Common myeloid progenitor, CD34-positive (primary cell): Measurements from ENCODE around the gene CAMK2A.

Experiments
- CTCF ChIA-PET: fragments of 350-600 bp; sonication (Branson Sonifier 250); formaldehyde crosslinking; loops from one replicate; lab custom pipeline; 2021; ENCODE audit warnings: antibody characterized with exemption; lab: Charles Lee
- POLR2A ChIA-PET: fragments of 350-600 bp; sonication (Branson Sonifier 250); formaldehyde crosslinking; loops from one replicate; lab custom pipeline; 2021; ENCODE audit warnings: antibody characterized with exemption; lab: Charles Lee
- DNase-seq, 3 donors: peaks; one replicate each; pipeline versions ENCODE4 v3.0.0 to v3.0.0-alpha.2; 2013
- H3K27ac ChIP-seq, 2 experiments: 1 replicate in 1 of 2; 2 replicates in 1 of 2; pipeline ENCODE4 v1.7.0; 2013; ENCODE audit warnings: inconsistent platforms in 2 of 2, low read length in 2 of 2, mild to moderate bottlenecking in 2 of 2, low read depth in 1 of 2, moderate library complexity in 1 of 2; ENCODE audit not compliant: severe bottlenecking in 2 of 2, insufficient read depth in 1 of 2, poor library complexity in 1 of 2
- H3K27me3 ChIP-seq, 5 experiments: replicated peaks in 2 of 5; 1 replicate in 3 of 5; 2 replicates in 2 of 5; pipeline versions ENCODE4 v1.6.1 to v1.7.0; 2013; ENCODE audit warnings: low read length in 4 of 5, mild to moderate bottlenecking in 2 of 5, moderate library complexity in 2 of 5, inconsistent platforms in 1 of 5; ENCODE audit not compliant: insufficient read depth in 5 of 5, control insufficient read depth in 4 of 5
- H3K36me3 ChIP-seq, 4 experiments: 1 replicate in 2 of 4; 2 replicates in 2 of 4; pipeline versions ENCODE4 v1.6.1 to v1.7.0; 2013; ENCODE audit warnings: low read length in 3 of 4, control low read depth in 1 of 4, mild to moderate bottlenecking in 1 of 4; ENCODE audit not compliant: control insufficient read depth in 4 of 4, insufficient read depth in 4 of 4
- H3K4me1 ChIP-seq, 4 experiments: 1 replicate in 3 of 4; 2 replicates in 1 of 4; pipeline versions ENCODE4 v1.6.1 to v1.7.1; 2013; ENCODE audit warnings: low read length in 3 of 4, mild to moderate bottlenecking in 3 of 4, control low read depth in 1 of 4, inconsistent platforms in 1 of 4, moderate library complexity in 1 of 4; ENCODE audit not compliant: control insufficient read depth in 4 of 4, insufficient read depth in 4 of 4; ENCODE audit errors: control extremely low read depth in 1 of 4
- H3K4me3 ChIP-seq, 7 experiments: 1 replicate in 4 of 7; 2 replicates in 3 of 7; pipeline versions ENCODE4 v1.5.1 to v1.7.0; 2013; ENCODE audit warnings: mild to moderate bottlenecking in 7 of 7, low read length in 6 of 7, moderate library complexity in 6 of 7, inconsistent platforms in 2 of 7, low read depth in 2 of 7, control low read depth in 1 of 7; ENCODE audit not compliant: insufficient read depth in 4 of 7, control insufficient read depth in 1 of 7; ENCODE audit errors: extremely low read depth in 1 of 7
- H3K9me3 ChIP-seq, 5 experiments: 1 replicate in 4 of 5; 2 replicates in 1 of 5; pipeline versions ENCODE4 v1.6.1 to v1.7.1; 2013; ENCODE audit warnings: low read length in 4 of 5, mild to moderate bottlenecking in 2 of 5, inconsistent platforms in 1 of 5, low read depth in 1 of 5, moderate library complexity in 1 of 5; ENCODE audit not compliant: control insufficient read depth in 4 of 5, insufficient read depth in 2 of 5; ENCODE audit errors: control extremely low read depth in 1 of 5
- WGBS: methylation state at CpG from one replicate; pipeline ENCODE4 v1.1.5; 2013; ENCODE audit not compliant: insufficient coverage; 5-methylcytosine and 5-hydroxymethylcytosine counted together

Gene CAMK2A

GRCh38 chr5:150329038-150329437, 39.5 kb upstream of the CAMK2A start:
- no peaks in the 10 kb centered on the region for H3K4me1 ChIP-seq
- CTCF ChIA-PET = interaction anchor here (1.3 to 2.0 kb wide), 2 partner anchors 21 to 40 kb away, joined by 4 to 8 read pairs; no protein-coding TSS in a partner anchor
- H3K27me3 ChIP-seq = peaks cover 0 to 8% (median 0%) of the 10 kb centered on the region in 5 experiments
- WGBS = 84% methylated on average over 2 of the region's 2 CpGs
- no peak overlapping the region for H3K27ac ChIP-seq
- peak in 1 of 3 donors; percentile 10 for DNase-seq
- H3K4me3 ChIP-seq = no peak overlapping the region
- POLR2A ChIA-PET = no interaction called here
- no peaks in the 10 kb centered on the region for H3K9me3 ChIP-seq
- H3K36me3 ChIP-seq = no peaks in the 10 kb centered on the region

GRCh38 chr5:150328515-150328914, 38.9 kb upstream of the CAMK2A start:
- Histone ChIP-seq H3K27ac (no peak overlapping the region), H3K4me1 (no peaks in the 10 kb centered on the region), H3K36me3 (no peaks in the 10 kb centered on the region), H3K27me3 (peaks cover 0 to 8% (median 0%) of the 10 kb centered on the region in 5 experiments), H3K4me3 (no peak overlapping the region), H3K9me3 (no peaks in the 10 kb centered on the region)
- WGBS = 100% methylated on average over 2 of the region's 2 CpGs
- no peak for DNase-seq
- CTCF ChIA-PET = interaction anchor here (1.3 to 2.0 kb wide), 3 partner anchors 9 to 40 kb away, joined by 4 to 8 read pairs (median 5); no protein-coding TSS in a partner anchor
- POLR2A ChIA-PET = no interaction called here

- CTCF ChIA-PET = interaction anchor here (0.6 to 1.3 kb wide), 2 partner anchors 8 to 12 kb away, joined by 5 read pairs; no protein-coding TSS in a partner anchor
- POLR2A ChIA-PET = no interaction called here
- no peak overlapping the region for H3K27ac ChIP-seq
- H3K27me3 ChIP-seq = peaks cover 0 to 5% (median 0%) of the 10 kb centered on the region in 5 experiments
- H3K4me1 ChIP-seq = no peaks in the 10 kb centered on the region
- H3K4me3 ChIP-seq = no peak overlapping the region
- no peaks in the 10 kb centered on the region for H3K9me3 ChIP-seq
- H3K36me3 ChIP-seq = no peaks in the 10 kb centered on the region
- WGBS = 92% methylated on average over 2 of the region's 3 CpGs
- DNase-seq = no peak
These were observed 37.6 kb upstream of the CAMK2A start for GRCh38 chr5:150327139-150327538.

GRCh38 chr5:150326707-150327106, 37.1 kb upstream of the CAMK2A start:
- POLR2A ChIA-PET = no interaction called here
- Histone ChIP-seq H3K27me3 (peaks cover 0 to 5% (median 0%) of the 10 kb centered on the region in 5 experiments), H3K27ac (no peak overlapping the region), H3K4me3 (no peak overlapping the region), H3K9me3 (no peaks in the 10 kb centered on the region), H3K4me1 (no peaks in the 10 kb centered on the region), H3K36me3 (no peaks in the 10 kb centered on the region)
- DNase-seq = no peak
- WGBS = 92% methylated on average over 2 of the region's 2 CpGs
- CTCF ChIA-PET = interaction anchor here (1.0 kb wide), 1 partner anchor 32 kb away, joined by 5 read pairs; no protein-coding TSS in a partner anchor

GRCh38 chr5:150325426-150325825, 35.9 kb upstream of the CAMK2A start:
- ChIA-PET CTCF (interaction anchor here (0.8 to 1.4 kb wide), 2 partner anchors 19 to 27 kb away, joined by 3 read pairs; no protein-coding TSS in a partner anchor), POLR2A (interaction anchor here (0.7 kb wide), 1 partner anchor 29 kb away, joined by 3 read pairs; no protein-coding TSS in a partner anchor)
- DNase-seq = no peak
- Histone ChIP-seq H3K4me1 (no peaks in the 10 kb centered on the region), H3K27ac (no peak overlapping the region), H3K9me3 (no peaks in the 10 kb centered on the region), H3K36me3 (no peaks in the 10 kb centered on the region), H3K27me3 (peaks cover 0 to 5% (median 0%) of the 10 kb centered on the region in 5 experiments), H3K4me3 (no peak overlapping the region)
- 97% methylated on average over 4 of the region's 4 CpGs for WGBS

GRCh38 chr5:150323819-150324218, 34.2 kb upstream of the CAMK2A start:
- no peak for DNase-seq
- Histone ChIP-seq H3K4me1 (no peaks in the 10 kb centered on the region), H3K27me3 (peaks cover 0 to 5% (median 0%) of the 10 kb centered on the region in 5 experiments), H3K36me3 (no peaks in the 10 kb centered on the region), H3K27ac (no peak overlapping the region), H3K9me3 (no peaks in the 10 kb centered on the region), H3K4me3 (no peak overlapping the region)
- ChIA-PET POLR2A (no interaction called here), CTCF (no interaction called here)
- 98% methylated on average over 7 of the region's 8 CpGs for WGBS

- no peak overlapping the region for H3K27ac ChIP-seq
- no peaks in the 10 kb centered on the region for H3K9me3 ChIP-seq
- no peak overlapping the region for H3K4me3 ChIP-seq
- no peaks in the 10 kb centered on the region for H3K4me1 ChIP-seq
- no peaks in the 10 kb centered on the region for H3K36me3 ChIP-seq
- 95% methylated on average over 5 of the region's 6 CpGs for WGBS
- CTCF ChIA-PET = no interaction called here
- no peak for DNase-seq
- POLR2A ChIA-PET = no interaction called here
- H3K27me3 ChIP-seq = peaks cover 0 to 3% (median 0%) of the 10 kb centered on the region in 5 experiments
These were observed 33.5 kb upstream of the CAMK2A start for GRCh38 chr5:150323092-150323491.
